RPMI8226 (cell line): ENCODE measurements around the gene KRTAP7-1.

Source experiments
- DNase-seq: peaks from one replicate; pipeline ENCODE4 v3.0.0-alpha.2; 2015

KRTAP7-1 gene, protein sequence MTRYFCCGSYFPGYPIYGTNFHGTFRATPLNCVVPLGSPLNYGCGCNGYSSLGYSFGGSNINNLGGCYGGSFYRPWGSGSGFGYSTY

DNA sequence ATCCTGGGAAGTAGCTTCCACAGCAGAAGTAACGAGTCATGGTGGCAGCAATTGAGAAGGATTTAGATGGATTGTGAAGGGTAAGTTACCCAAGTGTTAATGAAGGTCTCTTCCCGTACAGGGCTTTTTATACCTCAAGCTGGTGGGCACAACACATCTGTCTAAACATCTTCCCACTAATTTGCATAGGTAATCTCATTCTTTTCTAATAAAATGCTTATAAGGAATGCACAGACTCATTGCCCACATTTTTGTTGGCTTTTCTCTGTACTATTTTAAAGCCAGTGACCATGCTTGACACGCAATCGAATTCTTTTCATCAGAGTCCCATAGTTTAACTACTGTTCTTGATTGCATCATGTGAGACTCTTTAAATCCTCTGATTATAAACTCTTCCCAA lies at the start of gene KRTAP7-1:
Gene KRTAP7-1, minus strand, starts transcription at position 101 of the 400 bp plus-strand sequence. Its CDS starts 61 bp downstream, at position 40.
- DNase-seq: no peak

DNA sequence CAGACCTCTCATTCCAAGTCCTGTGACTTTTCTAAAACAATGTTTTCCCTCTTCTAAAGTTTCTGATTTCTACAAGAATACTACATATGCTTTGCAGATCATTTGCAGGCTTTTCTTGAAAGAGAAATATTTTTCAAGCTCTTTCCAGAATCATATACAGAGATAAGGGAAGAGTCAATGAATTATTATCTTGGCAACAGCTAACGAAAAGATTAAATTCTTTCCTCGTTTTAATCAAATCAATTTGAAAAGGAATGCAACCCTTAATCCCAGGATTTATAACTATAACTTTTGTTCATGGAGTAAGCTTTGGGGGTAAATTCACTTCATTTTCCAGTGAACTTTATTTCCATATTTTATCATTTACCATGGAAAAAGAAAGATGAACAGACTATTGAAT lies 45.0 kb upstream of the KRTAP7-1 start:
- DNase-seq: no peak

DNA sequence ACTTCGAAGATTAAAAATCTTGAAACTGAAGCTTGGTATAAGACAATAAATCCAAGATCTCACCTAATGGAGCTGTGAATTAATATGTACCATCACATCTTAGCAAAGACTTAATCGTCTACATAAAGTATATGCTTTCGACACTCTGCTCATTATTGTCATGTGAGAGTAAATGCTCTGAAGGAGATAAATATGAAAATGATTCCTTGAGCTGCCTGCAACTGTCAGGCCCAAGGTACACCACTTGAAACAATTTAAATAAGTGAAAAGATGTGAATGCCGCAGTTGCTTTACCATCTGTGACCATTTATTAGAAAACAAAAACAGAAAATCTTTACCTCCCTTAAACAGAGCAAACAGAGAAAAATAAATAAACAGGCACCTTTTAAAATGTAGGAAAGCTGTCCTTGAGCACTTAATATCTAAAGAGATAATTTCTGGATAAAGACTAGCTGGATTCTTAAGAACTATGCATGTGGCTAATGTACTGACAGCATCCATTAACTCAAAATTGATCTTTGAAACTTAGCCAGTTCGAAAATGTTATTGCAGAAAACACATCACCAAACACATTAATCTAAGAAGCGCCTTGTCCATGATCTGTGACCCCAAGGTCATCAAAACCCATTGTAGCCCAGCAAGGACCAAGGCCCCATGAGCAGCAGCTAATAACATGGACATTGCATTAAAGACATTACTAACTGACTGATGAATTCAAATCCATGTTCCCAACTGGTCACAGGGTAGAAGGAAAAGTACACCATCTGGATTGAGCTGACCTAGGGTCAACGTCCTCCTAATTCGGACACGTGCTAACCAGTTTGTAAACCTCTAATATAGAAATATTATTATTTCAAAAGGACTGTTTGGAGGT lies 18.3 kb upstream of the KRTAP7-1 start:
- DNase-seq: no peak

DNA sequence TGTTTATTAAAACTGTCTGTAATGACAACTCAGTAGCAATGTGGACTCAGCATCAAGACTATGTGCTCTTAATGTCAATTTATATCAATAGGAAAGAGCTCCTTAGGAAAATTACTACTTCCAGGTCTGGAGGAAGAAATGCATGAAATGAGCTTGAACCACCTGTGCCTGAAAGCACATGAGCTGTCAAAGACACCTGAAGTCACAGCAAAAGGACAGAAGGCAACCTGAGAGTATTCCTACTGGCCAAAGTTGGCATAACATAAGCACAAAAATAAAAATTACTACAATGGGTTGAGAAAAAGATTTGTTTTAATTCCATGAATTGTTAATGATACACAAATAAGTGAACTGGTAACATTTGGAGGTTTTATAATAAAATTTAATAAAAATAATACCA lies 13.4 kb upstream of the KRTAP7-1 start:
- no peak for DNase-seq

DNA sequence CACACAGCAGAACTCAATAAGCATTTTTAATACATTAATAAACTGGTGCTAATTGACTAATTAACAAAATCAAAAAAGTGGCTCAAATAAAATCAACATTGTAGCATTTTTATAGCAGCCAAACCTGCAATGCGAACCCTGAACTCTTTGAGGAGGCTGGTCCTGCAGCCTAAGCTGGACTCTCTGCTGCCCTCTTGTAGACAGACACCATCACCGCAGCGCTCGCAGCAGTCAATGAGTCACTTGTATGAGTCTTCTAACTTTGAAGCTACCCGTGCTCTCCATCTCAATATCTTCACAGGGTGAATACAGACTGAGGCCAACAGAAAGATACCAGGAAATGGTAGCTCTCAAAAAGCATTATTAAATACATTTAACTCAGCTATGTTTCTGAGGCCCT lies 9.7 kb upstream of the KRTAP7-1 start:
- DNase-seq: peak; percentile 38

DNA sequence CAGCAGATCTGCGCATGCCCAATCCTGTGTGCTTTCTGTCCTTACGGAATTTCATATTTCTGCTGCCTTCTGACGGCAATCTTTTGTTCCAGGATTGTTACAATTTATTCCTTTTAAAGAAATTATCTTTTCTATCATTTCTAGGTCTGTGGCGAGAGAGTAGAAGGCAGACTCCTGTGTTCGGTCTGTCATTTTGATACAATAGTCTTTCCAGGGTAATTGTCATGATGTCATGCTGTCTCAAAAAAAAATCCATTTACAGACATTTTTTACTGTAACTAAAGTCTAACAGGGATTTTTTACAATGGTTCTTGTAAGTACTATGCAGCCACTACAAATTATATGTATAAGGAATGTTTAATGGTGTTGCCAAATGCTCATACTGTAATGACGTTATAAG lies 9.0 kb upstream of the KRTAP7-1 start:
- DNase-seq: no peak

DNA sequence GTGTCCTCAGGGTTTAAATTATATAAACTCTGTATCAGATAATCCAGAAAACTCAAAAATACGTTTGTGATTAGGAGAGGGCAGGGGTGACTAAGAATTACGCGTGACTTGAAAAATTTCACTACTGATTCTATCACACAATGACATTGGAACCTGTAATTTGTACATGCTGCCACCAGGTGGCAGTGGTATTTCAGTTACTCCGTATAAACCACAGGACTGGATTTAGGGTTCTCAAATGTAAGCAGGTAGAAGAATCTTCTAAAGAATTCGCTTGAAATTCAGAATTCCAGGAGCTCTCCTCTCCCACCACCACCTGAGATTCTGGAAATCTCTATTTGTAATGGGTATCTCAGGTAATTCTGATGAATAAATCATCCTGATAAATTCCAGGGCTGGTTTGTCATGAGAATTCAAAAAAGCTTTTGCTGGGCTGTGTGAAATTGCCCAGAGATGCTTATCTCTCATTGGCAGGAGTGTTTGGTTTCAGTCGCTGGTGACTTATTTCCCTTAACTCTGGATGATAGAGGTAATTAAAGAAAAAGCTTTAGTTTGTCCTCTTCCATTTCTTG lies 1.7 kb upstream of the KRTAP7-1 start:
- DNase-seq: peak; percentile 56

DNA sequence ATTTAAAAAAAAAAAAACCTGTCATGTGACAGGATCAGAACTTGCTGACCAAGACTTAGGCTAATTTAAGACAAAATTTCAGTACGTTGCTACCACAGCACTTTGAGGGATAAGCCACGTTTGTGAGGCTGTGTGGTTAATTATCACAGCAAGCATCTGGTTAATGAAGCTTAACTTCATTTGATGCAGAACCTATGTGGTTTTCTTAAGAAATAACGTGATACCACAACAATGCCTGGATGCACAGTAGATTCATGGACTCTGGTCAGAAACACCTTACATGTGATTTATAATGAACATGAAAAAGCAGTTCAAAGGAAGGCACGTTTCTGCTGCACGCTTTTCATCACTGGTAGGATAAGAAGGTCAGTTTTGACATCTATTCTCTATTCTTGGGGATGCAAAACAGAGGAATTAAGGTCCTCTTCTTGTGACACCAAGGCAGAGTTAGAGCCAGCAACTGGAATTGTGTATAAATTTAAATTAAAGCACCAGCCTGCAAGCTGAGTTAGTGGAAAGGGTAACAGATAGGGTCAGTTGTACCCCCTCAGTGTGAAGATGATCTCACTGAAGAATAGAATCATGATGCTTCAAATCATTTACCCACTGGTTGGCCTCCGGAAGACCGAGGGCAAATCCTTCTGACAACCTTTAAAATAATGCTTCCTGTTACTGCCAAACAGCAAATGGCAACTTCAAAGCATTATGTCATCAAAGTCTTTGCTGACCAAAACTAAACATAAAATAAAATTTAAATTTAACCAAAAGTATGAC lies 10.5 kb downstream of the KRTAP7-1 start:
- no peak for DNase-seq

DNA sequence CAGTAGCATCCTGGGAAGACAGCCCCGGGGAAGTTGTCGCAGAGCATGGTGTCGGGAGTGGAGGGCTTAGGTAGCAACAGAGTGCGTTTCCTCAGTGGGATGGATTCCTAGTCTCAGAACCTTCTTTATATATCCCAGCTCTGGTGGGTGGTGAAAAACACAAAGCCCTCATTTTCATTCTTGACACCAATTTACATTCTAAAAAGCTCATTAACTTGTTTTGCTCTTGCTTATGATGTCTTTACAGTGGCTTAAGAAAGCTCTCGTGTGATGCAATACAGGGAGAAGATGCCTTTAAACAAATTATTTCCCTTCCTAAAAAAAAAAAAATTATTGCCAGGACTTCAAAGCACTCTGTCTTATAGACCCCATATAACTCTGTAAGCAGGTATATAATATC lies 16.4 kb downstream of the KRTAP7-1 start, which contains the start of gene KRTAP8-1:
Gene KRTAP8-1, minus strand, starts transcription at position 101 of the 400 bp plus-strand sequence. Its CDS starts 54 bp downstream, at position 47.
- no peak for DNase-seq

DNA sequence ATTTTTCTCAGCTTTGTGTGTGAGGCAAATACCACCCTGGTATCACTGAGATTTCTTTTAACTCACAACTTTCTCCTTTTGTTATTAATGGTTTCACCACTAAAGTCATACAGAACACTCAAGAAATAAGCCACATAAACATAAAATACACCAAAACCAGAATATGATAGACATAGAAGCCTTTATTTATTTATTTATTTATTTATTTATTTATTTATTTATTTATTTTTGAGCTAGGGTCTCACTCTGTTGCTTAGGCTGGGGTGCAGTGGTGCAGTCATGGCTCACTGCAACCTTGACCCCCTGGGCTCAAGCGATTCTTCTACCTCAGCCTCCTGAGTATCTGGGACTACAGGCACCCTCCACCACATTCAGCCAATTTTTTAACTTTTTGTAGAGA lies 29.0 kb downstream of the KRTAP7-1 start:
- DNase-seq: no peak

DNA sequence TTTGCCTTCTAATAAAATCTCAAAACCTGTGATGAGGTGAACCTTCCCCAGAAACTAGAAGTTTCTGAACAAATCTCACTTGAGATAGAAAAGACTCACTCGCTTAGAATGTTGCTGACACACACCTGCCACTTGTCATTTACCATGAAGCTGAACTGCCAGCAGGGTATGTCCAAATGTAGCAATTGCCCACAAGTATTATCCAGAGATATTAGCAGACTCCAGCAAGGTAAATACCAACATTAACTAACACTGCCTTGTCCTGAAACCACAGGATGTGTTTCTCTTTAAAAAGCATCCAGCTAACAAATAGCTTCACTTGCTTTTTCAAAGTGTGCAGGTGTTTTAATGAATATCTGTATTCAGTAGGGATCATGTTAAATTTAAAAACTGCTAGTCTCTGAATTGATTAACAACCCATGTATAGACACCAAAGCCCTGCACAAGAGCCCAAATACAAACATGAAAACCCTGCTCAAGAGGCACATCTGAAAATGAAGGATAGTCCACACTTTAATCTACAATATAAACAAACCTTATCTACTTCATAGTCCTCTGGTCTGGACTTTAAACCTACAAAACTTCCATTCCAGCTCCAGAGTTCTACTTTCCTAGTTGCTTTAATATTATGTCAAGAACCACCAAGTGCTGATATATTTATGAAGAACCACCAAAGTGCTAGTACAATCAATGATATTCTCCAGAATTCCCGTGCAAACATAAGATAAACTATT lies 35.8 kb downstream of the KRTAP7-1 start:
- DNase-seq: no peak

DNA sequence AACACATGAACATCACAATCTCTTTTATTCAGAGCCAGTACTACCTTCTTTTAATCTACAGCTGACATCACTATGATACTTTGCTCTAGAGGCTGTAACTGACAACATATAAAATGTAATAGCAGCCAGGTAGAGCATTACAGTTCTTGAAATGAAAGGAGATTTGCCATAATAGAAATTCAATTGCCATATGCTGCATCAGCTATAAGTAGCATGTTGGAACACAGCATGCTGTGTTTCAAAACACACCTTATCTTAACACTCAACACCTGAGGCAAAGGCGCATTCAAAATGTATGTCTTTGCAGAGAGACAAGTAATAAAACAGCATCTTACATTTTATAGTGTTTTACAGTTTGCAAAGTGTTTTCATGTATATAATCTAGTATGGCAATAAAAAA lies 50.3 kb downstream of the KRTAP7-1 start:
- no peak for DNase-seq
